H1 (cell line): Measurements from ENCODE around the gene SGSH. TPM values are rescaled to one million over a fixed set of nuclear protein-coding genes. Genes with fewer than 3 reads are reported as not detected.

Experiments used
- BRCA1 ChIP-seq: IDR thresholded peaks from 2 replicates; pipeline ENCODE4 v1.6.1; 2012; ENCODE audit warnings: low read depth, low read length, improper control_type of control experiment
- CHD2 ChIP-seq: IDR thresholded peaks from 2 replicates; pipeline ENCODE4 v1.6.1; 2012; ENCODE audit warnings: low read length, improper control_type of control experiment
- CREB1 ChIP-seq: IDR thresholded peaks from 2 replicates; pipeline ENCODE4 v1.6.1; 2012; ENCODE audit warnings: inconsistent platforms
- MAX ChIP-seq: IDR thresholded peaks from 2 replicates; pipeline ENCODE4 v1.6.1; 2012; ENCODE audit warnings: inconsistent platforms
- RBBP5 ChIP-seq: IDR thresholded peaks from 2 replicates; pipeline ENCODE4 v1.7.1; 2012; ENCODE audit warnings: low read depth, mild to moderate bottlenecking, inconsistent platforms, low read length, moderate library complexity, borderline replicate concordance
- SIN3A ChIP-seq, 2 experiments: IDR thresholded peaks in 1 of 2; conservative IDR thresholded peaks in 1 of 2; 2 replicates each; pipeline ENCODE4 v1.6.1; 2011 to 2012; ENCODE audit warnings: low read length in 2 of 2, improper control_type of control experiment in 1 of 2, low read depth in 1 of 2, mild to moderate bottlenecking in 1 of 2
- TCF12 ChIP-seq: IDR thresholded peaks from 2 replicates; pipeline ENCODE4 v1.6.1; 2011; ENCODE audit warnings: low read depth, mild to moderate bottlenecking, low read length
- USF2 ChIP-seq: IDR thresholded peaks from 2 replicates; pipeline ENCODE4 v1.6.1; 2011; ENCODE audit warnings: low read length, improper control_type of control experiment
- YY1 ChIP-seq: IDR thresholded peaks from 2 replicates; pipeline ENCODE4 v1.6.1; 2011; ENCODE audit warnings: low read depth, mild to moderate bottlenecking, low read length
- polyA plus RNA-seq, 7 experiments: library from polyadenylated mRNA; depleted of rRNA in 3 of 7; stranded (reverse) in 5 of 7; unstranded in 2 of 7; fragments of >200 nt in 5 of 7; fragments of 200-250 nt in 2 of 7; gene quantifications; 1 replicate in 5 of 7; 2 replicates in 1 of 7; 4 replicates in 1 of 7; pipeline versions ENCODE4 v1.2.1 to v1.2.3, GENCODE V29; 2011 to 2013; ENCODE audit warnings: missing spikeins in 2 of 7, mixed read lengths in 2 of 7
- total RNA-seq: library from RNA; stranded (reverse); fragmentation: NEBNext Ultra II Directional; extraction: Animal tissue kit (Norgen Biotek cat#: 25700); gene quantifications from 2 replicates; pipeline ENCODE4 v1.2.1, GENCODE V29; 2021
- TF ChIP-seq, protein P1 (sequence below): fragments of 300-600 bp; sonication (generic); IDR thresholded peaks from 2 replicates; pipeline ENCODE4 v1.7.1; 2012; ENCODE audit warnings: low read length, moderate library complexity, mild to moderate bottlenecking, inconsistent platforms; ENCODE audit not compliant: insufficient replicate concordance

Gene SGSH
- total and polyA plus RNA-seq, 2 of the 8 experiments (the other 6 are each of a cell fraction or from before 2014, with no cell fraction given): 18.0 to 19.6 TPM

DNA sequence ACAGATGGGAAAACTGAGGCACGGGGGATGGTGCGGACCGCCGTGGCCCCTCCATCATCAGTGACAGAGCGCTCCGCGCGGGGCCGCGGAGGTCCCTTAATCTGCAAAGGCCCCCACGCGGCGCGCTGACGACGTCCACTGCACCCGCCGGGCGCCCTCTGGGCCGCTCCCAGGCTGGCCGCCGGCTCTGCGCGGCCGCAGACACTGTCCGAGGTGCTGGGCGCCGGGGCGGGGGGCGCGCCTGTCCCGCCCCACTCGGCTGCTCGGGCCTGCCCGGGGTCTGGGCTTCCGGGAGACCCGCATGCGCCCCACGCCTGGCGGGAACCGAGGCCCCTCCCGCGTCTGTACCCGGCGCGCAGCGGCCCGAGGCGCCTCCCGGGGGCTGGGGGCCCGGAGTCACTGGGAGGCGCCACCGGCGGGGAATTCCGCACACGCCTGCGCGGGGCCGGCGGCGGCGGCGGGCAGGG lies 40.0 kb upstream of the SGSH start (continued):
- TF ChIP-seq USF2 (no peak), SIN3A (conservative IDR thresholded peaks at IDR 0.05 in 1 of 2, IDR thresholded peaks at IDR 0.05 in 1 of 2; ENCODE audit: low read depth in 1 of 2, low read length in 2 of 2) (peak; percentile 19 to 38; a peak in 1 of 4 replicates), RBBP5 (0 out of 2 replicates have a peak, but pooled peaks have one; percentile 38), CREB1 (no peak), YY1 (no peak), CHD2 (no peak), TCF12 (no peak), BRCA1 (no peak), MAX (no peak; the same call in 1 of the 2 replicates)
- TF ChIP-seq, protein P1, sequence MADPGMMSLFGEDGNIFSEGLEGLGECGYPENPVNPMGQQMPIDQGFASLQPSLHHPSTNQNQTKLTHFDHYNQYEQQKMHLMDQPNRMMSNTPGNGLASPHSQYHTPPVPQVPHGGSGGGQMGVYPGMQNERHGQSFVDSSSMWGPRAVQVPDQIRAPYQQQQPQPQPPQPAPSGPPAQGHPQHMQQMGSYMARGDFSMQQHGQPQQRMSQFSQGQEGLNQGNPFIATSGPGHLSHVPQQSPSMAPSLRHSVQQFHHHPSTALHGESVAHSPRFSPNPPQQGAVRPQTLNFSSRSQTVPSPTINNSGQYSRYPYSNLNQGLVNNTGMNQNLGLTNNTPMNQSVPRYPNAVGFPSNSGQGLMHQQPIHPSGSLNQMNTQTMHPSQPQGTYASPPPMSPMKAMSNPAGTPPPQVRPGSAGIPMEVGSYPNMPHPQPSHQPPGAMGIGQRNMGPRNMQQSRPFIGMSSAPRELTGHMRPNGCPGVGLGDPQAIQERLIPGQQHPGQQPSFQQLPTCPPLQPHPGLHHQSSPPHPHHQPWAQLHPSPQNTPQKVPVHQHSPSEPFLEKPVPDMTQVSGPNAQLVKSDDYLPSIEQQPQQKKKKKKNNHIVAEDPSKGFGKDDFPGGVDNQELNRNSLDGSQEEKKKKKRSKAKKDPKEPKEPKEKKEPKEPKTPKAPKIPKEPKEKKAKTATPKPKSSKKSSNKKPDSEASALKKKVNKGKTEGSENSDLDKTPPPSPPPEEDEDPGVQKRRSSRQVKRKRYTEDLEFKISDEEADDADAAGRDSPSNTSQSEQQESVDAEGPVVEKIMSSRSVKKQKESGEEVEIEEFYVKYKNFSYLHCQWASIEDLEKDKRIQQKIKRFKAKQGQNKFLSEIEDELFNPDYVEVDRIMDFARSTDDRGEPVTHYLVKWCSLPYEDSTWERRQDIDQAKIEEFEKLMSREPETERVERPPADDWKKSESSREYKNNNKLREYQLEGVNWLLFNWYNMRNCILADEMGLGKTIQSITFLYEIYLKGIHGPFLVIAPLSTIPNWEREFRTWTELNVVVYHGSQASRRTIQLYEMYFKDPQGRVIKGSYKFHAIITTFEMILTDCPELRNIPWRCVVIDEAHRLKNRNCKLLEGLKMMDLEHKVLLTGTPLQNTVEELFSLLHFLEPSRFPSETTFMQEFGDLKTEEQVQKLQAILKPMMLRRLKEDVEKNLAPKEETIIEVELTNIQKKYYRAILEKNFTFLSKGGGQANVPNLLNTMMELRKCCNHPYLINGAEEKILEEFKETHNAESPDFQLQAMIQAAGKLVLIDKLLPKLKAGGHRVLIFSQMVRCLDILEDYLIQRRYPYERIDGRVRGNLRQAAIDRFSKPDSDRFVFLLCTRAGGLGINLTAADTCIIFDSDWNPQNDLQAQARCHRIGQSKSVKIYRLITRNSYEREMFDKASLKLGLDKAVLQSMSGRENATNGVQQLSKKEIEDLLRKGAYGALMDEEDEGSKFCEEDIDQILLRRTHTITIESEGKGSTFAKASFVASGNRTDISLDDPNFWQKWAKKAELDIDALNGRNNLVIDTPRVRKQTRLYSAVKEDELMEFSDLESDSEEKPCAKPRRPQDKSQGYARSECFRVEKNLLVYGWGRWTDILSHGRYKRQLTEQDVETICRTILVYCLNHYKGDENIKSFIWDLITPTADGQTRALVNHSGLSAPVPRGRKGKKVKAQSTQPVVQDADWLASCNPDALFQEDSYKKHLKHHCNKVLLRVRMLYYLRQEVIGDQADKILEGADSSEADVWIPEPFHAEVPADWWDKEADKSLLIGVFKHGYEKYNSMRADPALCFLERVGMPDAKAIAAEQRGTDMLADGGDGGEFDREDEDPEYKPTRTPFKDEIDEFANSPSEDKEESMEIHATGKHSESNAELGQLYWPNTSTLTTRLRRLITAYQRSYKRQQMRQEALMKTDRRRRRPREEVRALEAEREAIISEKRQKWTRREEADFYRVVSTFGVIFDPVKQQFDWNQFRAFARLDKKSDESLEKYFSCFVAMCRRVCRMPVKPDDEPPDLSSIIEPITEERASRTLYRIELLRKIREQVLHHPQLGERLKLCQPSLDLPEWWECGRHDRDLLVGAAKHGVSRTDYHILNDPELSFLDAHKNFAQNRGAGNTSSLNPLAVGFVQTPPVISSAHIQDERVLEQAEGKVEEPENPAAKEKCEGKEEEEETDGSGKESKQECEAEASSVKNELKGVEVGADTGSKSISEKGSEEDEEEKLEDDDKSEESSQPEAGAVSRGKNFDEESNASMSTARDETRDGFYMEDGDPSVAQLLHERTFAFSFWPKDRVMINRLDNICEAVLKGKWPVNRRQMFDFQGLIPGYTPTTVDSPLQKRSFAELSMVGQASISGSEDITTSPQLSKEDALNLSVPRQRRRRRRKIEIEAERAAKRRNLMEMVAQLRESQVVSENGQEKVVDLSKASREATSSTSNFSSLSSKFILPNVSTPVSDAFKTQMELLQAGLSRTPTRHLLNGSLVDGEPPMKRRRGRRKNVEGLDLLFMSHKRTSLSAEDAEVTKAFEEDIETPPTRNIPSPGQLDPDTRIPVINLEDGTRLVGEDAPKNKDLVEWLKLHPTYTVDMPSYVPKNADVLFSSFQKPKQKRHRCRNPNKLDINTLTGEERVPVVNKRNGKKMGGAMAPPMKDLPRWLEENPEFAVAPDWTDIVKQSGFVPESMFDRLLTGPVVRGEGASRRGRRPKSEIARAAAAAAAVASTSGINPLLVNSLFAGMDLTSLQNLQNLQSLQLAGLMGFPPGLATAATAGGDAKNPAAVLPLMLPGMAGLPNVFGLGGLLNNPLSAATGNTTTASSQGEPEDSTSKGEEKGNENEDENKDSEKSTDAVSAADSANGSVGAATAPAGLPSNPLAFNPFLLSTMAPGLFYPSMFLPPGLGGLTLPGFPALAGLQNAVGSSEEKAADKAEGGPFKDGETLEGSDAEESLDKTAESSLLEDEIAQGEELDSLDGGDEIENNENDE: no peak
